CD4-positive, alpha-beta T cell treated with Interleukin-2 at 100 ng/mL for 4 hours (primary cell): ENCODE results near the gene CACNA2D1.
"Not testable (repeated sequence)": the region's sequence is repeated elsewhere in the genome, so short reads cannot be mapped to it uniquely, and the experiment has no call there.

Source experiments
- DNase-seq: peaks from one replicate; pipeline ENCODE4 v3.0.0-alpha.2; 2020; ENCODE audit warnings: low spot score

The CACNA2D1 gene

DNA sequence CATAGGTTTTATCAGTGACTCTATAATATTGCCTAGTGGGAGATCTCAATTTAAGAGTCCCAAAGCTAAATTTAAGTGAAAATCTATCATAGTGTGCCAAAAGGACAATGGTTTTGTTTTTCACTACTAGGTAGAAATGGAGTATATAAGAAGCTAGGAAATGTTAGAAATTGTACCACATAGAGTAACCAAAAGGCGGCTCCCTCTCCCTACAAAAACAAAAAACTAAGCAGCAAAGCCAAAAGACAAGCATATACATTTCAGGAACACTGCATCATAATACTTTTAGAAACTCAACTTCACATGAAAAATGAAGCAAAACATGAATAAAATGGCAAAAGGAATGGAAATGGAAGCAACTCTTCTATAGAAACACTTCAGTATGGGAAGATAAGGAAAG is 271.6 kb downstream of the CACNA2D1 start:
- no peak for DNase-seq

DNA sequence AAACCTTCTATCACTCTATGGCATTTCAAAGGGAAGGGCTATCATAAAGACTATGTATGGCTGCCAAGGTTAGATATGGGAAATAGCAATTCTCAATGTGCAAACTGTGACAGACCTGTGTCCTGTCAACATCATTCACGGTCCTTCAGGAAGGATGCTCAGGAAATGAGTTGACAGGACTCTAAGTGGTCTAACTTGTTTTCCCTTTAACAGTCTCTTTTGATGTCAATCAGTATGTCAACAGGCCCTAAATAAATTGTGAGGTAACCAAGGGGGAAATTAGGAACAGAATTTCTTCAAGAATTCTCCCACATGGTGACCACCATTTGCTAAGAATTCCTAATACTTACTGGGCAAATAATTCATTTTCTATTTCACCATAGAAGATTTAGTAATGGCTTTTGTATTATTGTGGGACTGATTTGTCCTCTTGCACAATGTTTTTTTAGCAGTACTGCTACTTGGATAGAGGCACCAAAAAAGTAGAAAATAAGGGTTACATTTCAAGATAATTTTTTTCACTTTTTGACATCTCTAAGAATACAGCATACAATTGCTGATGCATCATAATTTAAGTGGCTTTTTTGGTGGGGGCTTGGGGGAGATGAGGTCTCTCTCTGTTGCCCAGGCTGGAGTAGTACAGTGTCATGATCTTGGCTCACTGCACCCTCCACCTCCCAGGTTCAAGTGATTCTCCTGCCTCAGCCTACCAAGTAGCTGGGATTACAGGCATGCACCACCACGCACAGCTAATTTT is 275.8 kb downstream of the CACNA2D1 start:
- no peak for DNase-seq

DNA sequence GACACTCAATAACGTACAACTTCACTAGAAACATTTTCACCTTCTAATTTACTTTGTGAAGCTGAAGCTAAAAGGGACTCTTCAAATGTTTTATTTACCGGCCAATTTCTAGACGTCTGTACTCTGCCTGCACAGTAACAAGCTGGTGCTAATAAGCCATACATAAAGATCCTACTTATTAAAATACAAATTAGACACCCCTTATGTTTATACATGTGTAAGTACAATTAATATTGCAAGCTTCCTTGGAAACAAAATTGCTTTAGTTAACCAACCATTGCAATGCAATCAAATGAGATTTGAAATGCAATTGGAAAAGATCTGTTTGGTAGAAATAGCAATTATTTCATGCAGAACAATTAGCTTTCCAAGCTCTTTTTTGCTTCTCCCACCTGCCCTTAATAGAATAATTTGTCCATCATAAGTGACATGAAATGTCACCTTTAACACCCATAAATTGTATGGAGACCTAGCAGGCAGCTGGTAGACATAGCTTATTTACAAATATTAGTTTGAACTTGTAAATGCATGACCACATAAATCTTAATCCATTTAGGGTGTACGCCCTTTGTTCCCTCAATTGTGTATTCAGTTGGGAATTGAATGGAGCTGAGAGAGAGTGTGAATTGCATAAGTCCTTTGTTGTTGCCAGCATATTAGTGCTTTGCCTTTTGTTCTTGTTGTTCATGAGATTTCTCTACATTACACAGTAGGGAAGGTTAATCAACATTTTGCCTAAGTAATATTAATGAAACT is 277.1 kb downstream of the CACNA2D1 start:
- no peak for DNase-seq

- DNase-seq = no peak
Measured at GRCh38 chr7:82164813-82165212, 278.8 kb downstream of the CACNA2D1 start.

DNA sequence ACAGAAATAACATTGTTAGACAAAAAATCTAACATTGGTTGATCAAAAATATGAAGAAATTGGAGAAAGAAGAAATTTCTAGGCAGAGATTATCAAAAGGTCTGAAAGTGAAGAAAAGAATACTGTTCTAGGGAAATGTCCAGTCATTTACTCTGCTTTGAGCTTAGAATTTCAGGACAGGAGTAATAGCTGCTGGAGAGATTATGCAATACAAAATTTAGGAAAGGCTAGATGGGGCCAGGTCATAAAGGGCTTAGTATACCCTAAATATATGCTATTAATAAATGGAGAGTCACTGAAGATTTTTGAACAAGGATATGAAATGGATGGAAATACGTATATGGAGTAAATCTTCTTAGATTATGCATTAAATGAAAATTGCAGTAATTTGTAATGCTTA is 279.2 kb downstream of the CACNA2D1 start:
- DNase-seq = no peak

DNA sequence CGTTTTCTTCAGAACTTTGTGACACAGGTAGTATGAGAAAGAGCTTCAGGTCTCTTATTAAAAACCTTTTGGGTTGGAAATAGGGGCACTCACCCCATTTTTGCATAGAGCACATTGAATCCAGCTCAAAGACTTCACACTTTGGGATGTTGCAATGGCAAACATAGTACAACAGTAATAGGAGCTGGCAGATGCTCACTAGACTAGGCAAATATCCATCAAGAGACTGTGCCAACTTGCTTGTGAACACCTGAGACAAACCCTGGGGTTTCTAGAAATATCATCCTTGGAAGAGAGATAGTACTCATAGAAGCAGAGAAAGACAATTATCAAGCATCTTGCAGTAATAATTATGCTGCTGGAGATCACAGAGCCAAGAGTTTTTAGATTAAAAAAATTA is 280.0 kb downstream of the CACNA2D1 start:
- no peak for DNase-seq

- no peak for DNase-seq
Measured at GRCh38 chr7:82162289-82162688, 281.3 kb downstream of the CACNA2D1 start.

DNA sequence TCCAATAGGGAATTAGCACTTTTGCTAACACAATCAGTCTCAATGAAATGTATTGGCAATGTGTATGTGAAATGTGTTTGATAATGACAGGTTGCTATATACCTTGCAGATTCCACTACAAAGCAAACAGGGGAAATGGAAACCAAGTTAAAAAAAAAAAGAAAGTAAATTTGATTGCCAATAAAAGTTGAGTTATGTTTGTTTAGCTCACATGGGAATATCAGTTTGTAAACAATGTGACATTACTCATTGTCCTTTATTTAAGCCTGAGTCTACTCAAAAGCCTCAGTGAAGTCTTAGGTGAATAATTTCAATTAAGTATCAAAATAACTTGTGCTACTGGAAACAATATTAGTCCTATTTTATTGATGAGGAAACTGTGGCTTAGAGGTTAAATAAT is 285.2 kb downstream of the CACNA2D1 start:
- no peak for DNase-seq

GRCh38 chr7:82156893-82157292 is 286.7 kb downstream of the CACNA2D1 start:
- no peak for DNase-seq

GRCh38 chr7:82156168-82156567 is 287.4 kb downstream of the CACNA2D1 start:
- DNase-seq = no peak

DNA sequence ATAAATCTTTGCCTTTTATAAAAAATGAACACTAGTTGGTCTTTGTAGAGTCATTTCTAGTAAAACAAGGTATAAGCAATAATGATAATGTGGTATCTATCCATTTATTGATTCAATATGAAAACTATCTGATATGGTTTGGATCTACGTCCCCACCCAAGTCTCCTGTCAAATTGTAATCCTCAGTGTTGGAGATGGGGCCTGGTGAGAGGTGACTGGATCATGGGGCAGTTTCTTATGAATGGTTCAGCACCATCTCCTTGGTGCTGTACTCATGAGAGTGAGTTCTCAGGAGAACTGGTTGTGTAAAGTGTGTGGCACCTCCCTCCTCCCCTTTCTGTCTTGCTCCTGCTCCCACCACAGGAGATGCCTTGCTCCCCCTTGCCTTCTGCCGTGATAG is 288.8 kb downstream of the CACNA2D1 start:
- no peak for DNase-seq

GRCh38 chr7:82153776-82154175 is 289.8 kb downstream of the CACNA2D1 start:
- DNase-seq = no peak

DNA sequence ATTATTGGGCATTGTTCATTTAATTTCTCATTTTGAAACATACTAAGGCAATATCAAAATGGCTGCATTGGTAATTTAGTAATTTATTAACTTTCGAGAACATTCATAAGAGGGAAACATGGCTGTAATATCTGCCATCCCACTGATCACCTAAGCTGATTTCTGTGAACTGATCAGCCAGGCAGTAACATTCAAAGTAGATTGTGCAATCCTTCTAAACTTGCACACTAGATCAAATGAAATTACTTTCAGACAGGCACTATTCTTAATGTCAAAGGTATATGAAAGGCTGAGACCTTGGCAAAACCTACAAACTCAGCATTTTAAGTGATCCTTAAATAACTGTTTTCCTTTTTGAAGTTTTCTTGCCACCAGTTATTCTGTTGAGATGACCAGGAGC is 290.7 kb downstream of the CACNA2D1 start:
- no peak for DNase-seq

DNA sequence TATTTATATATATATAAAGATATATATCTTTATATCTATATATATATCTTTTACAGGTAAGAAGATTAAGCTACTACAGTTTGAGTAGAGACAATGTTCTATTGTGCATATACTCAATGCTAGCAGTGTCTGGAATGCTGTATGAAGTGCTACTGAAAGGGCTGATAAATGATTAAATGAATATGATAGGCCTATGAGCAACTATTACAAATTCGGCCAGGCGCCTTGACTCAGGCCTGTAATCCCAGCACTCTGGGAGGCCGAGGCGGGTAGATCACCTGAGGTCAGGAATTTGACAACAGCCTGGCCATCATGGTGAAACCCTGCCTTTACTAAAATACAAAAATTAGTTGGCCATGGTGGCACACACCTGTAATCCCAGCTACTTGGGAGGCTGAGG is 297.1 kb downstream of the CACNA2D1 start:
- DNase-seq = no peak

- no peak for DNase-seq
Measured at GRCh38 chr7:82142263-82142864, 301.2 kb downstream of the CACNA2D1 start.

GRCh38 chr7:82141427-82141826 is 302.1 kb downstream of the CACNA2D1 start:
- DNase-seq = no peak

- DNase-seq = not testable (repeated sequence)
Measured at GRCh38 chr7:82140608-82141007, 303.0 kb downstream of the CACNA2D1 start.

GRCh38 chr7:82131215-82131614 is 312.4 kb downstream of the CACNA2D1 start:
- no peak for DNase-seq

DNA sequence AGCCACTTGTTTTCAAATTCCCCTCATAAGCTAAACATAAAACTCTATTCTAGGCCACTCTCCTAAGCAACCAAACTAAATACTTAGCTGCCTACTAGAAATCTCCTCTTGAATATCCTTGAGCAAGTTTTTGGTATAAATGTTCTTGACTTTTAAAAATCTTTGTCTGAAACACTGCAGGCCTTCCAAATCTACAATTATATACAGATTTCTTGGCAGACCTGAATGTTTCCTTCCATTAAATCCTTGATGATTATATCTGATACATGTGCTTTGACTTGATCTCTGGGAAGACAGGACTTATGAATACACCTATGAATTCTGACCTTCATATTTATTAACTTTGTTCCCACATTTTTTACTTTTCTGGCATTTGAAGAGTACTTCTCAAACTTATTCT is 314.5 kb downstream of the CACNA2D1 start:
- no peak for DNase-seq

GRCh38 chr7:82128546-82128945 is 315.0 kb downstream of the CACNA2D1 start:
- no peak for DNase-seq

GRCh38 chr7:82126576-82126975 is 317.0 kb downstream of the CACNA2D1 start:
- DNase-seq = no peak

DNA sequence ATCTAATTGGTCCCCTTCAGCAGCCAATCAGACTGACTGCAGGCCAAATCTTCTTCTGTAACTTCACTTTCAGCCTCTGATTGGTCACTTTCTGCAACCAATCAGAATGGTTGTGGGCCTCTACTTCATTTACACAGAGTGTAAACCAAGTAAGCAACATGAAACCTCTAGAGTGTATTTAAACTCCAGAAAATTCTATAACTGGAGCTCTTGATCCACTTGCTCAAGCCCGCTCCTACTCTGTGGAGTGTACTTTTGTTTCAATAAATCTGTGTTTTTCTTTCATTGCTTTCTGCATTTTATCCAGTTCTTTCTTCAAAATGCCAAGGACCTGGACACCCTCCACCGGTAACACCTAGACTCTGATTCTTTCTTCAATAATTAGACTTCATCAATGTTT is 319.1 kb downstream of the CACNA2D1 start:
- DNase-seq = no peak

GRCh38 chr7:82122275-82122674 is 321.3 kb downstream of the CACNA2D1 start:
- DNase-seq = no peak
